SH-SY5Y (cell line): ENCODE data around the gene ATXN1L.

Experiments
- GATA2 ChIP-seq: IDR thresholded peaks from 2 replicates; pipeline ENCODE4 v1.6.1; 2011; ENCODE audit warnings: mild to moderate bottlenecking, low read depth, low read length
- GATA3 ChIP-seq: IDR thresholded peaks from 2 replicates; pipeline ENCODE4 v1.6.1; 2011; ENCODE audit warnings: low read depth, mild to moderate bottlenecking, low read length, moderate library complexity

- TF ChIP-seq GATA3 (no peak), GATA2 (no peak)
Measured at GRCh38 chr16:71807905-71808592, 37.7 kb upstream of the ATXN1L start.
